Mesenchymal stem cell (in vitro differentiated cells and primary cell): ENCODE data around the gene WDR90.
A peak's percentile ranks its signal among the peaks of the same experiment; 100 is the strongest.

Experiments
- DNase-seq: peaks from one replicate; pipeline ENCODE4 v3.0.0-alpha.2; 2013
- H2AFZ ChIP-seq: one replicate; pipeline ENCODE4 v1.6.1; 2013; ENCODE audit warnings: low read depth, mild to moderate bottlenecking, control low read depth, inconsistent platforms, low read length, moderate library complexity
- H2AK5ac ChIP-seq: 2 replicates; pipeline ENCODE4 v1.6.1; 2013; ENCODE audit warnings: low read length, moderate library complexity, mild to moderate bottlenecking, inconsistent platforms; ENCODE audit not compliant: severe bottlenecking
- H2BK120ac ChIP-seq: one replicate; pipeline ENCODE4 v1.6.1; 2013; ENCODE audit warnings: low read depth, mild to moderate bottlenecking, inconsistent platforms, low read length, moderate library complexity
- H2BK12ac ChIP-seq, 2 experiments: one replicate each; pipeline ENCODE4 v1.6.1; 2013; ENCODE audit warnings: inconsistent platforms in 2 of 2, low read length in 2 of 2, mild to moderate bottlenecking in 2 of 2, moderate library complexity in 2 of 2, control low read depth in 1 of 2
- H2BK15ac ChIP-seq: one replicate; pipeline ENCODE4 v1.6.1; 2013; ENCODE audit warnings: mild to moderate bottlenecking, low read depth, inconsistent platforms; ENCODE audit not compliant: poor library complexity, severe bottlenecking
- H2BK5ac ChIP-seq: 2 replicates; pipeline ENCODE4 v1.6.1; 2013; ENCODE audit warnings: low read depth, mild to moderate bottlenecking, low read length, control low read depth, inconsistent platforms; ENCODE audit not compliant: poor library complexity, severe bottlenecking
- H3K14ac ChIP-seq, 2 experiments: one replicate each; pipeline ENCODE4 v1.6.1; 2013; ENCODE audit warnings: inconsistent platforms in 2 of 2, low read length in 2 of 2, control low read depth in 1 of 2, mild to moderate bottlenecking in 1 of 2, moderate library complexity in 1 of 2
- H3K18ac ChIP-seq, 2 experiments: one replicate each; pipeline ENCODE4 v1.6.1; 2013; ENCODE audit warnings: inconsistent platforms in 2 of 2, low read length in 2 of 2, control low read depth in 1 of 2, low read depth in 1 of 2, mild to moderate bottlenecking in 1 of 2
- H3K23ac ChIP-seq, 2 experiments: one replicate each; pipeline ENCODE4 v1.6.1; 2013; ENCODE audit warnings: inconsistent platforms in 2 of 2, low read length in 2 of 2, mild to moderate bottlenecking in 2 of 2, moderate library complexity in 2 of 2, control low read depth in 1 of 2
- H3K27ac ChIP-seq: 2 replicates; pipeline ENCODE4 v1.5.1; 2013; ENCODE audit warnings: mild to moderate bottlenecking, moderate library complexity, low read length, control low read depth, inconsistent platforms; ENCODE audit not compliant: poor library complexity, severe bottlenecking
- H3K27me3 ChIP-seq, 2 experiments: 2 replicates each; pipeline versions ENCODE4 v1.6.1 to v1.7.0; 2013; ENCODE audit warnings: low read length in 2 of 2, mild to moderate bottlenecking in 2 of 2, moderate library complexity in 2 of 2, control low read depth in 1 of 2, inconsistent platforms in 1 of 2; ENCODE audit not compliant: control insufficient read depth in 1 of 2, insufficient read depth in 1 of 2
- H3K36me3 ChIP-seq, 2 experiments: 2 replicates each; pipeline versions ENCODE4 v1.6.1 to v1.7.0; 2013; ENCODE audit warnings: low read length in 2 of 2, control low read depth in 1 of 2, inconsistent platforms in 1 of 2, low read depth in 1 of 2, mild to moderate bottlenecking in 1 of 2; ENCODE audit not compliant: insufficient read depth in 2 of 2, control insufficient read depth in 1 of 2
- H3K4ac ChIP-seq, 2 experiments: one replicate each; pipeline ENCODE4 v1.6.1; 2013; ENCODE audit warnings: inconsistent platforms in 2 of 2, low read length in 2 of 2, mild to moderate bottlenecking in 2 of 2, moderate library complexity in 2 of 2, control low read depth in 1 of 2, low read depth in 1 of 2
- H3K4me1 ChIP-seq: 2 replicates; pipeline ENCODE4 v1.6.1; 2013; ENCODE audit warnings: low read depth, low read length, control low read depth; ENCODE audit not compliant: control insufficient read depth, insufficient read depth
- H3K4me2 ChIP-seq: 2 replicates; pipeline ENCODE4 v1.6.1; 2013; ENCODE audit warnings: low read length, mild to moderate bottlenecking, inconsistent platforms; ENCODE audit not compliant: poor library complexity, severe bottlenecking
- H3K4me3 ChIP-seq, 2 experiments: 2 replicates each; pipeline versions ENCODE4 v1.5.1 to v1.7.0; 2013; ENCODE audit warnings: low read length in 2 of 2, mild to moderate bottlenecking in 2 of 2, control low read depth in 1 of 2, low read depth in 1 of 2; ENCODE audit not compliant: insufficient read depth in 1 of 2
- H3K79me1 ChIP-seq: replicated peaks from 2 replicates; pipeline ENCODE4 v1.6.1; 2013; ENCODE audit warnings: mild to moderate bottlenecking, control low read depth, low read length, inconsistent platforms; ENCODE audit not compliant: poor library complexity, severe bottlenecking
- H3K9ac ChIP-seq: 2 replicates; pipeline ENCODE4 v1.7.0; 2013; ENCODE audit warnings: mild to moderate bottlenecking, low read length, moderate library complexity
- H3K9me3 ChIP-seq: 2 replicates; pipeline ENCODE4 v1.7.0; 2013; ENCODE audit warnings: mild to moderate bottlenecking, low read length; ENCODE audit not compliant: control insufficient read depth
- H4K8ac ChIP-seq: one replicate; pipeline ENCODE4 v1.6.1; 2013; ENCODE audit warnings: inconsistent platforms, mild to moderate bottlenecking, low read length, moderate library complexity
- H4K91ac ChIP-seq: one replicate; pipeline ENCODE4 v1.6.1; 2013; ENCODE audit warnings: mild to moderate bottlenecking, low read length, inconsistent platforms
- WGBS: methylation state at CpG from one replicate; pipeline ENCODE4 v1.1.7; 2013; ENCODE audit warnings: mixed read lengths; 5-methylcytosine and 5-hydroxymethylcytosine counted together

WDR90 gene

GRCh38 chr16:625117-625976 is 23.8 kb upstream of the WDR90 start:
- 96% methylated on average over 37 of the region's 37 CpGs for WGBS
- Histone ChIP-seq H3K23ac (no peak overlapping the region), H3K4me2 (no peak overlapping the region), H4K91ac (peak overlapping the region; percentile 28), H2BK12ac (peak overlapping the region in 1 of 2 experiments; percentile 10), H2BK5ac (no peak overlapping the region), H4K8ac (no peak overlapping the region), H2AFZ (no peak overlapping the region), H2BK15ac (peak overlapping the region; percentile 26), H3K9me3 (no peaks in the 10 kb centered on the region), H3K27ac (no peak overlapping the region), H3K27me3 (no peaks in the 10 kb centered on the region), H3K14ac (no peak overlapping the region), H3K4me1 (peaks cover 48% of the 10 kb centered on the region), H2BK120ac (no peak overlapping the region), H3K36me3 (peaks cover 4 to 53% of the 10 kb centered on the region in 2 experiments), H3K79me1 (peaks cover 26% of the 10 kb centered on the region), H3K4me3 (no peak overlapping the region), H3K18ac (no peak overlapping the region), H2AK5ac (no peak overlapping the region), H3K9ac (no peak overlapping the region), H3K4ac (no peak overlapping the region)
- DNase-seq = no peak

GRCh38 chr16:625977-626765 is 23.0 kb upstream of the WDR90 start:
- Histone ChIP-seq H3K27me3 (no peaks in the 10 kb centered on the region), H3K18ac (peak overlapping the region in 1 of 2 experiments; percentile 88), H3K4ac (peak overlapping the region in 1 of 2 experiments; percentile 17), H3K9ac (peak overlapping the region; percentile 47), H3K4me2 (no peak overlapping the region), H3K4me1 (peaks cover 56% of the 10 kb centered on the region), H4K8ac (no peak overlapping the region), H3K14ac (peak overlapping the region in 1 of 2 experiments; percentile 61), H2BK12ac (peak overlapping the region in 1 of 2 experiments; percentile 82), H2BK5ac (no peak overlapping the region), H3K23ac (no peak overlapping the region), H2AFZ (no peak overlapping the region), H3K4me3 (no peak overlapping the region), H2BK15ac (peak overlapping the region; percentile 26), H3K79me1 (peaks cover 23% of the 10 kb centered on the region), H2BK120ac (peak overlapping the region; percentile 54), H3K27ac (no peak overlapping the region), H3K9me3 (no peaks in the 10 kb centered on the region), H4K91ac (peak overlapping the region; percentile 78), H3K36me3 (peaks cover 4 to 50% of the 10 kb centered on the region in 2 experiments), H2AK5ac (peak overlapping the region; percentile 59)
- 96% methylated on average over 35 of the region's 35 CpGs for WGBS
- DNase-seq = no peak

- Histone ChIP-seq H3K23ac (no peak overlapping the region), H3K9ac (peak overlapping the region; percentile 47), H2AFZ (no peak overlapping the region), H3K14ac (no peak overlapping the region), H3K4me1 (peaks cover 55% of the 10 kb centered on the region), H3K9me3 (no peaks in the 10 kb centered on the region), H2BK5ac (no peak overlapping the region), H3K27ac (peak overlapping the region; percentile 6), H3K4me2 (no peak overlapping the region), H3K18ac (peak overlapping the region; percentile 16 to 66), H3K27me3 (no peaks in the 10 kb centered on the region), H2BK15ac (no peak overlapping the region), H2BK12ac (peak overlapping the region in 1 of 2 experiments; percentile 1), H3K4me3 (no peak overlapping the region), H2BK120ac (no peak overlapping the region), H2AK5ac (no peak overlapping the region), H3K79me1 (peaks cover 16% of the 10 kb centered on the region), H3K36me3 (peaks cover 4 to 44% of the 10 kb centered on the region in 2 experiments), H4K91ac (peak overlapping the region; percentile 18), H3K4ac (peak overlapping the region in 1 of 2 experiments; percentile 1), H4K8ac (peak overlapping the region; percentile 57)
- DNase-seq = peak; percentile 98
- 41% methylated on average over 29 of the region's 29 CpGs for WGBS
Observed at GRCh38 chr16:626787-627453, 22.2 kb upstream of the WDR90 start.
